Measurements from ENCODE around the gene INPP4B. TPM values are rescaled to one million over a fixed set of nuclear protein-coding genes. Genes with fewer than 3 reads are reported as not detected.
A peak's percentile ranks its signal among the peaks of the same experiment; 100 is the strongest.

Gene INPP4B
- total and polyA plus RNA-seq, 2 of the 4 experiments (the other 2 are of a cell fraction): 1.8 to 14.0 TPM

DNA sequence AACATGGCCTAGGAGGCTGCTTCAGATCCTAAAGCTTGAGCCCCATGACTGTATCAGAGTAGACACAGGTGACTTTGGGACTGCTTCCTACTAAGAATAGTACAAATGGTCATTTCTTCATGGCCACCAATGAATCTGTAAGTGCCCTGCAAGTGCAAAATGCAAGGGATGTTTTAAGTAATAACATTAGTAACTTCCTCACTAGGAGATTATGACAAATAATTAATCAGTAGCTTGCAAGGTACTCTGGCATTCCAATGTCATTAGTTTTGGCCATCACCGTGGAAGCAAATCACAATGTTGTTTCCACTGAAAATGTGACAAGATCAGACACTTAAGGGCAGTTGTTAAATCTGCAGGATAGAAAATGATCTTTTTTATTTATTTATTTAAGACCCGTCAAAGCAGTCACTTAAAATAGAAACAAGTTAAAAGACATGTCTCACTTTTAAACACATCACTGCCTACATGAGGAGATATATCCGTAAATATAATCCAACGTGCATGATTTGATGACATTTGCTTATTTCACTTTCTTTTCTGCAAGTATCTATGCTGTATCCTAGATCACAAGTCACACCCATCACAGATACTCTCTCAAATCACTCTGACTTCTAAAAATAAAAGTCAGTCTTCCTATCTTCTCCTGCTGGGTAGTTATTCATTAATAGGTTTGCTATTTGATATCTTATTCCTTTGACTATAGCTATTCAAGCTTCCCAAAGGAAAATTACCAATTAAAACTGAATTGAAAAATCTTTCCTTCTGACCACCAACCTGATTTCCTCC lies 809.1 kb downstream of the INPP4B start (continued):
- TF ChIP-seq, protein P1, sequence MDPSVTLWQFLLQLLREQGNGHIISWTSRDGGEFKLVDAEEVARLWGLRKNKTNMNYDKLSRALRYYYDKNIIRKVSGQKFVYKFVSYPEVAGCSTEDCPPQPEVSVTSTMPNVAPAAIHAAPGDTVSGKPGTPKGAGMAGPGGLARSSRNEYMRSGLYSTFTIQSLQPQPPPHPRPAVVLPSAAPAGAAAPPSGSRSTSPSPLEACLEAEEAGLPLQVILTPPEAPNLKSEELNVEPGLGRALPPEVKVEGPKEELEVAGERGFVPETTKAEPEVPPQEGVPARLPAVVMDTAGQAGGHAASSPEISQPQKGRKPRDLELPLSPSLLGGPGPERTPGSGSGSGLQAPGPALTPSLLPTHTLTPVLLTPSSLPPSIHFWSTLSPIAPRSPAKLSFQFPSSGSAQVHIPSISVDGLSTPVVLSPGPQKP (IDR thresholded peaks at IDR 0.05; ENCODE audit: borderline replicate concordance, low read depth, low read length): no peak

DNA sequence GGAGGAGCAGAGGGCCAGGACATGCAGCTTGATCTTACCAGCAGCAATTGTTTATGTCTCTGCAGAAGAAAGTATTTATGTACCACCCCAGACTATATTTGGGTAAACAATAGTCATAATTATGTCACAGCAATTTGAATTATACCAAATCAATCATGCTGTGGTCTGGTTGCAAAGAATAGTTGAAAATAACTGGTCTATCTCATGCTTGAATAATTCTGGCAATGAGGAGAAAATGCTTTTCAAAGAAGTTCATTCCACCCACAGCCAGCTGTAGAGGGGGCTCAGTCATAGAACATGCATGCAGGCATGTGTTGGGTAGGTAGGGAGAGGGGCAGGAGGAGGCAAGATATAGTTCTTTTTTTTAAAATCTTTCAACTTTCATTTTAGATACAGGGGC lies 810.5 kb downstream of the INPP4B start:
- no peak overlapping the region for H2BK15ac ChIP-seq (ENCODE audit: low read depth, low read length)
- no peaks in the 10 kb centered on the region for H3K79me1 ChIP-seq (ENCODE audit: low read depth in 1 of 2, low read length in 2 of 2)
- H3K4me2 ChIP-seq (ENCODE audit: low read depth, low read length): peak overlapping the region; percentile 30; the same call in 1 of the 2 replicates
- no peaks in the 10 kb centered on the region for H3K9me3 ChIP-seq (ENCODE audit: control insufficient read depth, insufficient read depth, low read length)
- TF ChIP-seq, protein P1 (IDR thresholded peaks at IDR 0.05; ENCODE audit: borderline replicate concordance, low read depth, low read length): no peak
- TF ChIP-seq CHD1 (IDR thresholded peaks at IDR 0.05; ENCODE audit: low read depth, low read length) (no peak), CEBPB (IDR thresholded peaks at IDR 0.05; ENCODE audit: low read depth, low read length) (no peak), MAZ (IDR thresholded peaks at IDR 0.05; ENCODE audit: borderline replicate concordance, low read depth, low read length) (no peak), MXI1 (IDR thresholded peaks at IDR 0.05; ENCODE audit: borderline replicate concordance, low read depth, low read length) (no peak), POLR2A (IDR thresholded peaks at IDR 0.05; ENCODE audit: low read depth, low read length) (no peak), FOS (IDR thresholded peaks at IDR 0.05; ENCODE audit: low read depth, low read length) (no peak), RCOR1 (IDR thresholded peaks at IDR 0.05; ENCODE audit: insufficient replicate concordance, low read length) (no peak)
- TF ChIP-seq, protein P2, sequence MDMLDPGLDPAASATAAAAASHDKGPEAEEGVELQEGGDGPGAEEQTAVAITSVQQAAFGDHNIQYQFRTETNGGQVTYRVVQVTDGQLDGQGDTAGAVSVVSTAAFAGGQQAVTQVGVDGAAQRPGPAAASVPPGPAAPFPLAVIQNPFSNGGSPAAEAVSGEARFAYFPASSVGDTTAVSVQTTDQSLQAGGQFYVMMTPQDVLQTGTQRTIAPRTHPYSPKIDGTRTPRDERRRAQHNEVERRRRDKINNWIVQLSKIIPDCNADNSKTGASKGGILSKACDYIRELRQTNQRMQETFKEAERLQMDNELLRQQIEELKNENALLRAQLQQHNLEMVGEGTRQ (IDR thresholded peaks at IDR 0.05; ENCODE audit: low read depth, low read length): no peak
- H3K23ac ChIP-seq (ENCODE audit: low read depth, low read length): no peak overlapping the region
- H3K18ac ChIP-seq (ENCODE audit: low read depth, low read length): no peak overlapping the region
- ATAC-seq (ENCODE audit: low read depth) (no peak; the same call in 1 of the 2 replicates), DNase-seq (peak; percentile 49)
- ChIA-PET CTCF (interaction anchor here (0.6 to 0.7 kb wide), 2 partner anchors 65 to 165 kb away, joined by 3 read pairs; no protein-coding TSS in a partner anchor), POLR2A (ENCODE audit: unreplicated experiment) (no interaction called here)
- H2BK20ac ChIP-seq (ENCODE audit: low read depth, low read length): no peak overlapping the region
- no peaks in the 10 kb centered on the region for H3K9me1 ChIP-seq (ENCODE audit: insufficient read depth, low read length)
- in situ Hi-C loops (cut with MboI; ENCODE audit: low sequenced_read_pairs) (no loop called here), intact Hi-C loops (cut with micrococcal nuclease) (no loop called here), dilution Hi-C loops (cut with HindIII; ENCODE audit: low sequenced_read_pairs, unreplicated experiment) (no loop called here)
- H4K20me1 ChIP-seq (ENCODE audit: insufficient read depth, low read length): no peaks in the 10 kb centered on the region
- no peak overlapping the region for H2AFZ ChIP-seq (replicated peaks; ENCODE audit: low read length, poor library complexity)
- H4K91ac ChIP-seq (ENCODE audit: insufficient read depth, low read depth, low read length): no peak overlapping the region
- no peak overlapping the region for H3K56ac ChIP-seq (ENCODE audit: extremely low read depth, insufficient read depth, low read length)
- H2BK5ac ChIP-seq (ENCODE audit: low read depth, low read length, poor library complexity, severe bottlenecking): no peak overlapping the region
- no peak overlapping the region for H2AK9ac ChIP-seq (replicated peaks; ENCODE audit: low read depth, low read length, poor library complexity)
- no peak overlapping the region for H3K4ac ChIP-seq (ENCODE audit: low read depth, low read length)
- H3K4me1 ChIP-seq (ENCODE audit: control insufficient read depth, insufficient read depth, low read length): peaks cover 10% of the 10 kb centered on the region; the same call in 1 of the 2 replicates
- H2BK120ac ChIP-seq (ENCODE audit: low read depth, low read length): no peak overlapping the region
- H3K27me3 ChIP-seq (ENCODE audit: control insufficient read depth, insufficient read depth, low read length): no peaks in the 10 kb centered on the region
- no peak overlapping the region for H3K4me3 ChIP-seq (ENCODE audit: insufficient read depth, low read depth, low read length)
- H4K8ac ChIP-seq (ENCODE audit: low read depth in 2 of 2, low read length in 2 of 2): no peak overlapping the region
- no peak overlapping the region for H3K9ac ChIP-seq (ENCODE audit: low read depth, low read length)
- no peak overlapping the region for H3K27ac ChIP-seq (ENCODE audit: insufficient read depth, low read length)
- no peak overlapping the region; the same call in 1 of the 2 replicates for H4K5ac ChIP-seq (ENCODE audit: low read depth, low read length)
- no TSS peak for BruUV-seq (replicated peaks)
- H3K36me3 ChIP-seq (ENCODE audit: control insufficient read depth, insufficient read depth, low read length): no peaks in the 10 kb centered on the region
- no peak overlapping the region for H3K14ac ChIP-seq (replicated peaks; ENCODE audit: low read depth, low read length)
- H2AK5ac ChIP-seq (ENCODE audit: low read depth, low read length): no peak overlapping the region
